Activated naive CD4-positive, alpha-beta T cell treated with anti-CD3 and anti-CD28 coated beads for 36 hours (primary cell): ENCODE results near the gene FGFR3. TPM values are rescaled to one million over a fixed set of nuclear protein-coding genes. Genes with fewer than 3 reads are reported as not detected.

Source experiments
- CTCF ChIA-PET: fragments of 350-600 bp; sonication (Branson Sonifier 250); formaldehyde crosslinking; loops from one replicate; lab custom pipeline; 2021; ENCODE audit warnings: antibody characterized with exemption; lab: Charles Lee
- DNase-seq: peaks from one replicate; pipeline ENCODE4 v3.0.0-alpha.2; 2020
- H3K27ac Mint-ChIP-seq: one replicate; pipeline ENCODE4 v1.8.0; 2021; ENCODE audit warnings: mild to moderate bottlenecking, mixed read lengths
- H3K27me3 Mint-ChIP-seq: one replicate; pipeline ENCODE4 v1.8.0; 2021; ENCODE audit warnings: low read depth, mixed read lengths
- H3K36me3 Mint-ChIP-seq: one replicate; pipeline ENCODE4 v1.8.0; 2021; ENCODE audit warnings: low read depth, mixed read lengths
- H3K4me1 Mint-ChIP-seq: one replicate; pipeline ENCODE4 v1.8.0; 2021; ENCODE audit warnings: low read depth, mixed read lengths
- H3K4me3 Mint-ChIP-seq: one replicate; pipeline ENCODE4 v1.8.0; 2021; ENCODE audit warnings: mild to moderate bottlenecking, moderate library complexity, mixed read lengths
- H3K9me3 Mint-ChIP-seq: one replicate; pipeline ENCODE4 v1.8.0; 2021; ENCODE audit warnings: mixed read lengths
- intact Hi-C: fragments of 100-400 bp; cut with micrococcal nuclease; formaldehyde crosslinking; loops from one replicate; pipeline ENCODE4 v1.15.1; 2023
- total RNA-seq, 2 experiments: library from RNA; stranded (reverse); gene quantifications; one replicate each; pipeline ENCODE4 v1.2.3, GENCODE V29; 2021

FGFR3 gene
- total RNA-seq, 2 experiments from 2014 or later = 0.27 to 0.52 TPM

DNA sequence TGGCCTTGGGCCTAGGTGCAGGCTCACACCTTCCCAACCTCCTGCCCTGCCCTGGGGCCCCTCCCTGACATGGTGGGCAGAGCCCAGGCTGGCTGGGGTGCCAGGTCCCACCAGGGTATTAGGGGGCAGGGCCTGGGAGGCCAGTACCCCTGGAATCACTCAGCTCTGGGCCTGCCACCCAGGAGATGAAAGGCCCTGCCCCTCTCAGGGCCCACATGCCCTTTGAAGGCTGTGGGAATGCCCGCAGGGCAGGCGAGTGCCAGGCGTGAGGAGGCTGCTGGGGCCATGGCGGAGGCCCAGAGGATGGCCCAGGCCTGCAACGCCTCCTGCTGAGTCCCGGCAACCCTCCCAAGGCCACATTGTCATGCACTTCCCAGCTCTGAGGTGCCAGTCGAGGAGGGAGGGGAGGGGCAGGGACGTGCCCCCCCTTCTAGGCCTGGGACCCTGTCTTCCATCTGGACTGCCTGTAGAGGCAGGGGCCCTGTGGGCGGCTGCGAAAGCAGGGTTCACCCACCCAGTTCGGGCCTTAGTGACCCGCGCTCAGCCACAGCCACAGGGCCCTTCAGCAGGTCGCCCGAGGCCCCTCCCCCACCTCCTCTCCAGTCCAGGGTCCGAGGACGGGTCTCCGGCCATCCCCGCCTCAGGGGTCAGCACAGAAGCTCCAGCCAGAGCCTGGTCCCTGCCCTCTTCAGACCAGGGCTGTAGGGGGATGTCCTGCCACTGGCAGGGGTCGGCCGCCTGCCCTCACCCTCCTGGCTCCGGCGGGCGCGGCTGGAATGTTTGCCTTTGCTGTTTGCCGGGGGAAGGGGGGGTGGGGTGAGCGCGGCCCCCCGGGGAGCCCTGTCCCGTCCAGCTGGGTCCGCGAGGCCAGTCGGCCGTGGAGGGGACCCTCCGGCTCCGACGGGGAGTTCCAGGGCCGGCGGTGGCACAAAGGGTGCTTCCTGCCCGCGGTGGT lies 26.7 kb upstream of the FGFR3 start:
- CTCF ChIA-PET = interaction anchor here (1.2 kb wide), 1 partner anchor 15 kb away, joined by 3 read pairs; no protein-coding TSS in a partner anchor
- intact Hi-C loops = loop anchor here (2.0 kb wide), 1 partner anchor 14 kb away; no protein-coding TSS in a partner anchor
- Mint-ChIP-seq H3K27me3 (peaks cover 15% of the 10 kb centered on the region), H3K4me3 (no peak overlapping the region), H3K36me3 (no peaks in the 10 kb centered on the region), H3K27ac (no peak overlapping the region), H3K4me1 (peaks cover 4% of the 10 kb centered on the region), H3K9me3 (no peaks in the 10 kb centered on the region)
- no peak for DNase-seq

DNA sequence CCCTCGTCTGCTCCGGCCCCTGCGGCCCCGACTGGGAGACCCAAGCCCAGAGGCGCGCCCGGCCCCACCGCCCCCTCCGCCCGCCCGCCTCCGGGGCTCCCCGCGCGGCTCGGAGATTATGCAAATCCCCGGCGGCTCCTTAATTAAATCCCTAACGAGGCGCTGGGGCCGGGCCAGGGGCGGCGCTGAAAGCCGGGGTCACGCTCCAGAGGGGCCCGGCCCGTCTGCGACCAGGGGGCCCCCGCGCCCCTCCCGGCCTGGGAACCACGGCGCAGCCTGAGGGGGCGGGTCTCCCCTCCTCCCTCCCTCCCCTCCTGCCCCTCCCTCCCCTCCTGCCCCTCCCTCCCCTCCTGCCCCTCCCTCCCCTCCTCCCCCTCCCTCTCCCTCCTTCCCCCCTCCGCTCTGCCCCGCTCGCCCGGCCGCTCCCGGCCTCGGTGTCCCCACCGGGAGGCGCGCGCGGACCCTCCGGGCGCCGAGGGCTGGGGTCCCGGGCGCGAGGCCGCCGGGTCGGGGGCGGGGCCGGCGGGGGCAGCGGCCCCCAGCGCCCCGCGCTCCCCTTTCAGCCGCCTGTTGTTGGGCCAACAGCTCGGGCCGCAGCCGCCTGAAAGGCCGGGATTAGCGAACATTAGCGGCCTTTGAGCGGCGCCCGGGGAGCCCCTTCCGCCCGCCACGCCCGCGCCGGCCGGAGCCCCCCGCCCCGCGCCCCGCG lies 25.9 kb upstream of the FGFR3 start:
- intact Hi-C loops = loop anchor here (2.0 kb wide), 1 partner anchor 14 kb away; no protein-coding TSS in a partner anchor
- CTCF ChIA-PET = interaction anchor here (0.6 to 1.5 kb wide), 2 partner anchors 20 to 82 kb away, joined by 3 to 11 read pairs; no protein-coding TSS in a partner anchor
- Mint-ChIP-seq H3K9me3 (no peaks in the 10 kb centered on the region), H3K27ac (no peak overlapping the region), H3K4me3 (no peak overlapping the region), H3K36me3 (no peaks in the 10 kb centered on the region), H3K27me3 (peaks cover 15% of the 10 kb centered on the region), H3K4me1 (peaks cover 5% of the 10 kb centered on the region)
- no peak for DNase-seq

DNA sequence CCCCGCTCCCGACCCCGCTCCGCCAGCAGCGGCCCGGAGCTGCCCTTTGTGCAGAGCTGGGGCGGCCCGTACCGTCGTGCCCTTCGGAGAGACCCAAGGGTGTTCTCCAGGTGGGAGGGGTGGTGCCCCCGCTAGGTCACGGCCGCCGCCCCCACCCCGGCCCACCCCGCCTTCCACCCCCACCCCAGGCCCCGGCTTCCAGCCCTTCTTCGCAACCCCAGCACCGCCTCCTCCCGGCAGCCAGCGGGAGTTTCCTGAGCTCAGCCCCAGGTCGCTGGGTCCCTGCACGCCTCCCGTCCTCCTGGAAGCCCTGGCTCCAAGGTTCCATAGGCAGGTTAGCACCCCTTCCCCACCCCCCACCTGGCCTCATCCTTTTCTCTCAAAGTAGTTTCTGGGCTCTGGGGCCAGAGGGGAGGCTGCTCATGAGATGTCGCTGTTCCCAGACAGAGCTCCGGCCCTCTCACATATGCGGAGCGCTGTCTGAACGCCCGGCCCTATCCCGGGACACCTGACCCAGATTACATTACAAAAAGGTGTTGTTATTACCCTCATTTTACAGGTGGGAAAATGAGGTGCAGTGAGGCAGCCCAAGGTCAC lies 25.2 kb upstream of the FGFR3 start:
- H3K36me3 Mint-ChIP-seq = no peaks in the 10 kb centered on the region
- no peaks in the 10 kb centered on the region for H3K9me3 Mint-ChIP-seq
- H3K27ac Mint-ChIP-seq = no peak overlapping the region
- H3K4me3 Mint-ChIP-seq = peak overlapping the region; percentile 24
- CTCF ChIA-PET = interaction anchor here (0.6 to 1.5 kb wide), 2 partner anchors 20 to 81 kb away, joined by 3 to 11 read pairs; no protein-coding TSS in a partner anchor
- peaks cover 13% of the 10 kb centered on the region for H3K27me3 Mint-ChIP-seq
- H3K4me1 Mint-ChIP-seq = peaks cover 5% of the 10 kb centered on the region
- intact Hi-C loops = loop anchor here (1.0 to 2.0 kb wide), 2 partner anchors 15 to 20 kb away; no protein-coding TSS in a partner anchor
- DNase-seq = peak; percentile 53

DNA sequence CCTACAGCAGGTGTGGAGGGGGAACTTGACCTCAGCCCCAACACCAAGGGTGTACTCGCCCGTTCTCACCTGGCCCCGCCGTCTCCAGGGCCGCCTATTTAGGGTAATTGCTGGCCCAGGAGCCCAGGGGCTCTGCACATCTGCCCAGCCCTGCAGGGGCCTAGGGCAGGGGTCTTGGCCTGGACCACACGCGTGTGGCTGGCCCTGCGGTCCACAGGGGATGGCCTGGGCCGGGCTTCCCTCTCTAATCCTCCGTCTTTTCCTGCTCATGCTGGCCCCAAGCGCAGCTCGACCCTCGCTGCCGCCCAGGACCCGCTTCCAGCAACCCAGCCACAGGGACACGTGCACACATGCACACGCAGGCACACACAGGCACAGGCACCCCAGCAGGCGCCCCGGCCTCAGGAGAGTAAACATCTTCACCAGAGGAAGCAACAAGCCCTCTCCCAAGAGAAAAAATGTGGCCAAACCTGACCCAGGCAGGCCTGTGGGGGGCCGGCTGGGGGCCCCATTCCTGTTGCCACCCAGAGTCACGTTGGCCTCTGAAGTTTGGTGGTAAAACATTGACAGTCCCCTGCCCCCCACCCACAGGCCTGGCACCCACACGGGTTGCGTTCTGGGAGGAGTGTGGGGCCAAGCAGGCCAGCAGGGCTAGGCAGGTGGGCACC lies 24.6 kb upstream of the FGFR3 start:
- Mint-ChIP-seq H3K4me1 (peaks cover 5% of the 10 kb centered on the region), H3K36me3 (no peaks in the 10 kb centered on the region), H3K9me3 (no peaks in the 10 kb centered on the region), H3K4me3 (peak overlapping the region; percentile 41), H3K27me3 (peaks cover 13% of the 10 kb centered on the region), H3K27ac (no peak overlapping the region)
- no peak for DNase-seq
- intact Hi-C loops = loop anchor here (1.0 kb wide), 1 partner anchor 20 kb away; no protein-coding TSS in a partner anchor
- CTCF ChIA-PET = interaction anchor here (1.5 kb wide), 1 partner anchor 21 kb away, joined by 11 read pairs; no protein-coding TSS in a partner anchor

DNA sequence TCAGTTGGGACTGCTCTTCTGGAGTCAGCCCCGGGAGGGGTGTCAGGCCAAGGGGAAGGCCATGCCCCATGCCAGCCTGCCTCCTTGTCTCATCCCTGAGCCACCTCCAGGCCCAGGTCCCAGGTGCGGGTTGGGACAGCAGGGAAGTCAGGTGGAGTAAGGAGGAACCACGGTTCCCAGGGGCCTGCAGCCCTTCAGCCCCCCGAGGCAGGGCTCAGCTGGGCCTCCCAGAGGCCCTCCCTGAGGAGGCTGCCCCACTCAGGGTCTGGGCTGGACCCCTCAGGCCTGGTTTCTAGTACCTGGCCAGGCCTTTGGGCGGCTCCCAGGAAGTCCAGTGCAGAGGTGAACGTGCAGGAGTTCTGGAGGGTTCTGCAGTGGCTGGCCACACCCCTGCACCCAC lies 23.4 kb upstream of the FGFR3 start:
- CTCF ChIA-PET = interaction anchor here (0.8 to 1.0 kb wide), 2 partner anchors 21 to 40 kb away, joined by 3 read pairs; no protein-coding TSS in a partner anchor
- no peaks in the 10 kb centered on the region for H3K9me3 Mint-ChIP-seq
- DNase-seq = no peak
- peaks cover 13% of the 10 kb centered on the region for H3K27me3 Mint-ChIP-seq
- H3K4me1 Mint-ChIP-seq = peaks cover 5% of the 10 kb centered on the region
- H3K36me3 Mint-ChIP-seq = no peaks in the 10 kb centered on the region
- H3K4me3 Mint-ChIP-seq = no peak overlapping the region
- H3K27ac Mint-ChIP-seq = no peak overlapping the region
- intact Hi-C loops = no loop called here

DNA sequence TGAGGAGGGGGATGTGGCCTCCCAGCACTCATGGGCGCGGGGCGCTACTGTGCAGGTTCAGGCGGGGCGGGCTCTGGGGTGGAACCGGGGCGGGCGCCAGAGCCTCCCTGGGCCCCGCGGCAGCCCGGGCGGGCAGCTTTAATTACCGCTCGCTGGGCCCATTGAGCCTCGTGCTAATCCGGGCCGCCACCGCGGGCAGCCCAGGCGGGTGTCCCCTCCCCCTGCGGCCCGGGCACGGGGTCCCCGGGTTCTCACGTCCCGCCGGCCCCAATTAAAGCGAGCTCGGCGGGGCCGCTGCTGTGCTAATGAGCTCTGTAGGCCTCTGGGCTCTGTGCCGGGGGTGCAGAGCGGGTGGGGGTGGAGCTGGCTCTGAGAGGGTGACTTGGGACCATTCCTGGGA lies 22.8 kb upstream of the FGFR3 start:
- Mint-ChIP-seq H3K9me3 (no peaks in the 10 kb centered on the region), H3K36me3 (no peaks in the 10 kb centered on the region), H3K4me3 (no peak overlapping the region), H3K4me1 (peaks cover 5% of the 10 kb centered on the region), H3K27ac (no peak overlapping the region), H3K27me3 (peaks cover 13% of the 10 kb centered on the region)
- no peak for DNase-seq
- intact Hi-C loops = no loop called here
- CTCF ChIA-PET = interaction anchor here (0.7 to 0.8 kb wide), 2 partner anchors 12 to 22 kb away, joined by 3 to 5 read pairs; no protein-coding TSS in a partner anchor

DNA sequence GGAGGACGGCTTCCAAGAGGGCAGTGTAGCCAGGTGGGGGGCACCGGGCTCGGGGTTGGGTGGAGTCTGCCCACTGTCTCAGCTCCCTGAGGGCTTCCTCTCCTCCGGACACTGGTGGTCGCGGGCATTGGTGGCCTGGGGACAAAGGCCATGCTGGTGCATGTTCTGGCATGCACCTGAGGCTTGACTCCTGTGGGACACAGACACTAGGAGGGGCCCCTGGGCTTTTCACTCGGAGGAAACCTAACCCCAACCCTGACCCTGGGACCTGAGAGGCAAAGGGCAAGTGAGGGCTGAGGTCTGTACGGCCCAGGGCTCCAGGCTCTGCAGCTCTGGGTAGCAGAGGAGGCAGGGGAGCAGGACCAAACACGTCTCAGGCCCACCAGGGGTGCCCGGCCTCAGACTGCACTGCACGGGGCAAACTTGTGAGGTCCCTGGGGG lies 22.3 kb upstream of the FGFR3 start:
- no peak for DNase-seq
- H3K4me1 Mint-ChIP-seq = peaks cover 5% of the 10 kb centered on the region
- H3K27me3 Mint-ChIP-seq = peaks cover 7% of the 10 kb centered on the region
- CTCF ChIA-PET = interaction anchor here (0.7 to 0.8 kb wide), 2 partner anchors 11 to 23 kb away, joined by 3 to 5 read pairs; no protein-coding TSS in a partner anchor
- no peaks in the 10 kb centered on the region for H3K36me3 Mint-ChIP-seq
- intact Hi-C loops = no loop called here
- no peak overlapping the region for H3K4me3 Mint-ChIP-seq
- no peak overlapping the region for H3K27ac Mint-ChIP-seq
- no peaks in the 10 kb centered on the region for H3K9me3 Mint-ChIP-seq

DNA sequence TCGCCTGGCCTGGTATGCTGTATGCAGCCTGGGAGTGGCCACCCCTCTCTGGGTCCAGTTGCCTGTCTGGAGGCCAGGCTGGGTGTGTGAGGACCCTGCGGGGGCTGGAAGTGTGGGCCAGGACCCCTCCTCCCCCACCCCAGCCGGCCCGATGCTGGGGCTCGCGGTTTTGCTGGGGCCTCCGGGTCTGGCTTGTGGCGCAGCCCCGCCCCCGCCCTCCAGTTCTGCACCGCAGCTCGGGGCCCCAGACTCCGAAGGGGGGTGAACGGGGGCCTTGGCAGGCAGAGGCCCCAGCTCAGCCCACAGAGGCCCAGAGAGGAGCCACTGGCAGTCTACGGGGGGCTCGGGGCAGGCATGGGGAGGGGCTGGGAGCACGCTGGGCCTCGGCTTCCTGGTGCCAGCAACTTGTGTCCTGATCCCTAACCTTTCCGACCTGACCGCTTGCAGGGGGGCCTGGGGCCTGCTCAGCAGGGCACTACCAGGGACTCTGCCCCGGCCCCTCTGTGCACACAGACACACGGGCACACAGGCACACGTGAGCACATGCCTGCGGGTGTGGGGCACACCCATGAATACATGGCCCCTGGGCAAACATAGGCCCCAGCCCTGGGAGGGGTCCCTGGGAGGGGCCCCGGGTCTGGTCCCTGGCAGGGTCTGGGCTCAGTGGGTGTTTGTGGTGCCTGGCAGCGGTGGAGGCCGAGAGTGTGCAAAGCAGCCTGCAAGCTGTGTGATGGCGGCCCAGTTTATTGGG lies 21.4 kb upstream of the FGFR3 start:
- Mint-ChIP-seq H3K9me3 (no peaks in the 10 kb centered on the region), H3K36me3 (no peaks in the 10 kb centered on the region), H3K27ac (no peak overlapping the region), H3K4me1 (peaks cover 5% of the 10 kb centered on the region), H3K4me3 (no peak overlapping the region), H3K27me3 (peaks cover 7% of the 10 kb centered on the region)
- no peak for DNase-seq
- intact Hi-C loops = no loop called here
- CTCF ChIA-PET = no interaction called here

DNA sequence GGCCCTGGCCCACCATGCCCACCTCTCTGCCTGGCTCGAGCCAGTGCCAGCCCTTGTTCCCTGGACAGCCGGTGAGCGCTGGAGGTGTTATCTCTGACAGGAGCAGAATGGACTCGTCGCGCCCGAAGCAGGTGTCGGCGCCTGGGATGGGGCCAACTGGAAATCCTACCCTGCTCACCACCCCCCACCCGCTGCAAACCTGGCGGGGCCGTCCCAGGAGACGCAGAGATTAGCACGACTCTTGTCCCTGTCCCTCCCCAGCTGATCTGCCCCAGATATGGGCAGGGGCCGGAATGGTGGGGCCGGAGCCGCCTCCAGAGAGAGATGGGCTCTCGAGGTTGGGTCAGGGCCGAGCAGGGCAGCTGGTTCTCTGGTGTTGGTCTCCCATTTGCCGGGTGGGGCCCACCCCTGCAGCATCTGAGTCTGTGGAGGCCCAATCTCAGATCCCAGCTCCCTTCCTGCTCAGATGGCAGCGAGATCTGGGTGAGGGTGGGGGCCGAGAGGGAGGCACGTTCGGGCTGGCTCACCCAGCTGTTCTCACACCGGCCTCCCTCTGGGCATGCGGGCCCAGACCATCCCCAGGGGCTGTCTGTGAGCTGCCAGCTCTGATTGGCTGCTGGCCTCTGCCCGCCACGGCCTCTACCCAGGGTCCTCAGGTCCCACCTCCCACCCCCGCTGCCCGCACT lies 20.1 kb upstream of the FGFR3 start:
- intact Hi-C loops = no loop called here
- H3K4me1 Mint-ChIP-seq = peaks cover 4% of the 10 kb centered on the region
- H3K36me3 Mint-ChIP-seq = no peaks in the 10 kb centered on the region
- H3K9me3 Mint-ChIP-seq = no peaks in the 10 kb centered on the region
- no peak overlapping the region for H3K27ac Mint-ChIP-seq
- H3K4me3 Mint-ChIP-seq = no peak overlapping the region
- H3K27me3 Mint-ChIP-seq = peaks cover 5% of the 10 kb centered on the region
- CTCF ChIA-PET = no interaction called here
- no peak for DNase-seq

DNA sequence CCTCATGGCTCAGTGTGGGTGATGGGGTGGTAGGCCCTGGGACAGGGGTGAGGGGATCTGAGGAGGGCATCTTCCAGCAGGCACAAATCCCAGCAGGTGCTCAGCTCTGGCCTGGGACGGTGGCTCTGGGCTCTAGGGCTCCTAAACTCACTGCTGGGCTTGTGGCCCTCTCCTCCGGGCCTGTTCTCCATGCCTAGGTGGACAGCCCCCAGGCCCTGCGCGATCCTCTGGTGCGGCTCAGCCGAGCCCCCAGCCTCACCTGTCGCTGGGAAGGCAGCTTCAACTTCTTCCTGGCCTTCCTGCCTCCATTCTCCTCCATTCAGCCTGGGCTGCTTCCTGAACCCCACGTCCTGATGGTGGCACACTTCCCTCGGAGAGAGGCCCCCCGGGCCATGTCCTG lies 19.3 kb upstream of the FGFR3 start:
- CTCF ChIA-PET = interaction anchor here (0.7 kb wide), 1 partner anchor 11 kb away, joined by 3 read pairs; no protein-coding TSS in a partner anchor
- Mint-ChIP-seq H3K4me1 (peaks cover 2% of the 10 kb centered on the region), H3K27ac (no peak overlapping the region), H3K4me3 (no peak overlapping the region), H3K27me3 (no peaks in the 10 kb centered on the region), H3K36me3 (no peaks in the 10 kb centered on the region), H3K9me3 (no peaks in the 10 kb centered on the region)
- DNase-seq = no peak
- intact Hi-C loops = no loop called here
